Caco-2 (cell line): Measurements from ENCODE around the gene VPS51. TPM values are rescaled to one million over a fixed set of nuclear protein-coding genes. Genes with fewer than 3 reads are reported as not detected.

Experiments used
- BruUV-seq: library from RNA; stranded (reverse); fragments of 400-500 nt; replicated peaks from 2 replicates; lab custom pipeline; 2021; lab: Mats Ljungman, UMichigan
- CTCF ChIA-PET: fragments of 300-600 bp; sonication (Branson Sonifier 250); formaldehyde crosslinking; loops from one replicate; lab custom pipeline; 2022; ENCODE audit warnings: antibody characterized with exemption; lab: Charles Lee
- POLR2A ChIA-PET: fragments of 300-600 bp; sonication (Branson Sonifier 250); formaldehyde crosslinking; loops from one replicate; lab custom pipeline; 2022; ENCODE audit warnings: antibody characterized with exemption; lab: Charles Lee
- DNase-seq, 2 experiments: peaks; one replicate each; pipeline versions ENCODE4 v3.0.0 to v3.0.0-alpha.2; 2020 to 2022
- H3K27me3 ChIP-seq: replicated peaks from 2 replicates; pipeline ENCODE4 v1.6.0; 2011; ENCODE audit warnings: low read length; ENCODE audit not compliant: control insufficient read depth, insufficient read depth
- H3K36me3 ChIP-seq: 2 replicates; pipeline ENCODE4 v1.5.1; 2011; ENCODE audit warnings: low read length; ENCODE audit not compliant: control insufficient read depth, insufficient read depth
- H3K4me1 ChIP-seq: fragments of 250-450 bp; sonication (Bioruptor Pico); 2 replicates; pipeline ENCODE4 v1.5.1; 2020; ENCODE audit warnings: mild to moderate bottlenecking
- H3K4me3 ChIP-seq: 2 replicates; pipeline ENCODE4 v1.5.1; 2011; ENCODE audit warnings: low read depth, mild to moderate bottlenecking, control low read depth, low read length
- H3K9me3 ChIP-seq: fragments of 250-450 bp; sonication (Bioruptor Pico); 2 replicates; pipeline ENCODE4 v1.5.1; 2020; ENCODE audit warnings: mild to moderate bottlenecking, moderate library complexity
- H3K27ac Mint-ChIP-seq: one replicate; pipeline ENCODE4 v1.8.0; 2022; ENCODE audit warnings: mixed read lengths; ENCODE audit not compliant: unreplicated experiment
- H3K27me3 Mint-ChIP-seq: one replicate; pipeline ENCODE4 v1.8.0; 2022; ENCODE audit warnings: mixed read lengths; ENCODE audit not compliant: insufficient read depth, unreplicated experiment
- H3K36me3 Mint-ChIP-seq: one replicate; pipeline ENCODE4 v1.8.0; 2022; ENCODE audit warnings: mild to moderate bottlenecking, mixed read lengths; ENCODE audit not compliant: insufficient read depth, unreplicated experiment
- H3K4me1 Mint-ChIP-seq: one replicate; pipeline ENCODE4 v1.8.0; 2022; ENCODE audit warnings: low read depth, mixed read lengths; ENCODE audit not compliant: unreplicated experiment
- H3K4me3 Mint-ChIP-seq: one replicate; pipeline ENCODE4 v1.8.0; 2022; ENCODE audit warnings: mild to moderate bottlenecking, moderate library complexity, mixed read lengths; ENCODE audit not compliant: unreplicated experiment
- H3K9me3 Mint-ChIP-seq: one replicate; pipeline ENCODE4 v1.8.0; 2022; ENCODE audit warnings: mixed read lengths; ENCODE audit not compliant: unreplicated experiment
- CTCF ChIP-seq, 2 experiments: fragments of 200-600 bp in 1 of 2; IDR thresholded peaks; 1 replicate in 1 of 2; 2 replicates in 1 of 2; pipeline versions ENCODE4 v1.5.1 to v1.8.0; 2011 to 2022; ENCODE audit warnings: antibody characterized with exemption in 1 of 2, control low read depth in 1 of 2, inconsistent platforms in 1 of 2, low read depth in 1 of 2, low read length in 1 of 2, mild to moderate bottlenecking in 1 of 2, moderate library complexity in 1 of 2; ENCODE audit not compliant: insufficient read depth in 1 of 2, severe bottlenecking in 1 of 2, unreplicated experiment in 1 of 2
- intact Hi-C: fragments of 100-400 bp; cut with micrococcal nuclease; formaldehyde crosslinking; loops from one replicate; pipeline ENCODE4 v1.10.0; 2022; ENCODE audit not compliant: unreplicated experiment
- total RNA-seq: library from RNA; stranded (reverse); gene quantifications from 2 replicates; pipeline ENCODE4 v1.2.3, GENCODE V29; 2022

VPS51 gene
- total RNA-seq, 1 experiment from 2014 or later: 158 TPM

- no peak for DNase-seq
- TF ChIP-seq CTCF (IDR thresholded peaks at IDR 0.05; ENCODE audit: insufficient read depth in 1 of 2, low read depth in 1 of 2, low read length in 1 of 2, severe bottlenecking in 1 of 2, unreplicated experiment in 1 of 2): no peak
- no peaks in the 10 kb centered on the region for H3K4me1 ChIP-seq
- H3K27me3 ChIP-seq: no peaks in the 10 kb centered on the region
- intact Hi-C loops: no loop called here
- H3K9me3 Mint-ChIP-seq: no peaks in the 10 kb centered on the region
- no peak within 1 kb of the TSS for H3K4me3 Mint-ChIP-seq
- H3K9me3 ChIP-seq: no peaks in the 10 kb centered on the region
- H3K36me3 Mint-ChIP-seq: no peaks in the 10 kb centered on the region
- no peak within 1 kb of the TSS for H3K4me3 ChIP-seq
- ChIA-PET POLR2A (interaction anchor here (0.6 kb wide), 1 partner anchor 131 kb away, joined by 6 read pairs; no protein-coding TSS in a partner anchor), CTCF (no interaction called here)
- peaks cover 3% of the 10 kb centered on the region for H3K27me3 Mint-ChIP-seq
- H3K27ac Mint-ChIP-seq: no peak within 1 kb of the TSS
- BruUV-seq: no TSS peak
- no peaks in the 10 kb centered on the region for H3K36me3 ChIP-seq
- H3K4me1 Mint-ChIP-seq: no peaks in the 10 kb centered on the region
Measured at GRCh38 chr11:65058419-65059054, 37.5 kb upstream of the VPS51 start, which contains the start of gene NAALADL1. Gene NAALADL1, minus strand, starts transcription at chr11:65058553. Its CDS starts 32 bp downstream, at chr11:65058521.

GRCh38 chr11:65059523-65059922 is 36.5 kb upstream of the VPS51 start:
- Mint-ChIP-seq H3K36me3 (no peaks in the 10 kb centered on the region), H3K4me3 (no peak overlapping the region), H3K27ac (no peak overlapping the region), H3K9me3 (no peaks in the 10 kb centered on the region), H3K4me1 (no peaks in the 10 kb centered on the region), H3K27me3 (no peaks in the 10 kb centered on the region)
- H3K4me3 ChIP-seq: no peak overlapping the region
- no peaks in the 10 kb centered on the region for H3K27me3 ChIP-seq
- ChIA-PET POLR2A (no interaction called here), CTCF (no interaction called here)
- no peaks in the 10 kb centered on the region for H3K36me3 ChIP-seq
- no peaks in the 10 kb centered on the region for H3K4me1 ChIP-seq
- TF ChIP-seq CTCF (IDR thresholded peaks at IDR 0.05; ENCODE audit: insufficient read depth in 1 of 2, low read depth in 1 of 2, low read length in 1 of 2, severe bottlenecking in 1 of 2, unreplicated experiment in 1 of 2): no peak
- no peaks in the 10 kb centered on the region for H3K9me3 ChIP-seq
- intact Hi-C loops: no loop called here
- DNase-seq: no peak
- BruUV-seq: no TSS peak

- ChIA-PET CTCF (no interaction called here), POLR2A (no interaction called here)
- no peak for DNase-seq
- no peak overlapping the region for H3K27ac Mint-ChIP-seq
- Histone ChIP-seq H3K4me3 (no peak overlapping the region), H3K27me3 (no peaks in the 10 kb centered on the region), H3K9me3 (no peaks in the 10 kb centered on the region), H3K36me3 (no peaks in the 10 kb centered on the region), H3K4me1 (no peaks in the 10 kb centered on the region)
- H3K4me3 Mint-ChIP-seq: no peak overlapping the region
- H3K4me1 Mint-ChIP-seq: no peaks in the 10 kb centered on the region
- intact Hi-C loops: no loop called here
- no peaks in the 10 kb centered on the region for H3K27me3 Mint-ChIP-seq
- BruUV-seq: no TSS peak
- TF ChIP-seq CTCF (IDR thresholded peaks at IDR 0.05; ENCODE audit: insufficient read depth in 1 of 2, low read depth in 1 of 2, low read length in 1 of 2, severe bottlenecking in 1 of 2, unreplicated experiment in 1 of 2): no peak
- H3K9me3 Mint-ChIP-seq: no peaks in the 10 kb centered on the region
- H3K36me3 Mint-ChIP-seq: no peaks in the 10 kb centered on the region
Measured at GRCh38 chr11:65059959-65060824, 35.8 kb upstream of the VPS51 start.
